HCT116 (cell line): ENCODE measurements around the gene ZNF471. TPM values are rescaled to one million over a fixed set of nuclear protein-coding genes. Genes with fewer than 3 reads are reported as not detected.

Experiments used
- ATAC-seq: fragments of 200-7000 bp; cut with Tn5 transposase; 2 replicates; pipeline ENCODE4 v1.9.1; 2020; ENCODE audit warnings: mild to moderate bottlenecking, moderate library complexity
- BruUV-seq: library from RNA; stranded (reverse); fragments of 400-500 nt; replicated peaks from 2 replicates; lab custom pipeline; 2021; lab: Mats Ljungman, UMichigan
- CTCF ChIA-PET: fragments of 300-600 bp; sonication (Branson Sonifier 250); formaldehyde crosslinking; loops from one replicate; lab custom pipeline; 2021; ENCODE audit warnings: antibody characterized with exemption; lab: Charles Lee
- POLR2A ChIA-PET: fragments of 300-600, 350-600 bp; sonication (Branson Sonifier 250); formaldehyde crosslinking; loops from one replicate; lab custom pipeline; 2021; ENCODE audit warnings: antibody characterized with exemption; lab: Charles Lee
- RAD21 ChIA-PET, 2 experiments: fragments of 300-600 bp; sonication (Branson Sonifier 250); formaldehyde crosslinking; loops; one replicate each; lab custom pipeline; 2023; ENCODE audit warnings: low total read pairs in 2 of 2; ENCODE audit not compliant: uncharacterized antibody in 2 of 2, unreplicated experiment in 2 of 2, low non-redundant PET in 1 of 2; lab: Charles Lee
- DNase-seq: peaks from one replicate; pipeline ENCODE4 v3.0.0-alpha.2; 2010; ENCODE audit warnings: low read depth, low spot score
- H2AFZ ChIP-seq: fragments of 200-600 bp; shearing (Covaris generic), sonication (generic); 2 replicates; pipeline ENCODE4 v1.6.1; 2017; ENCODE audit warnings: low read depth, mixed run types, mixed read lengths, antibody characterized with exemption, low read length; ENCODE audit not compliant: poor library complexity, severe bottlenecking
- H3K27ac ChIP-seq: 2 replicates; pipeline ENCODE4 v1.5.1; 2012; ENCODE audit warnings: low read depth, low read length
- H3K27me3 ChIP-seq: fragments of 200-600 bp; sonication (generic); 2 replicates; pipeline ENCODE4 v1.6.1; 2016; ENCODE audit warnings: mixed run types, low read length, mixed read lengths; ENCODE audit not compliant: insufficient read depth
- H3K36me3 ChIP-seq, 2 experiments: fragments of 200-500 bp in 1 of 2; fragments of 200-600 bp in 1 of 2; sonication (Bioruptor generic) in 1 of 2; sonication (generic) in 1 of 2; 2 replicates each; pipeline versions ENCODE4 v1.5.1 to v1.6.1; 2014 to 2016; ENCODE audit warnings: low read length in 2 of 2, inconsistent platforms in 1 of 2, mixed read lengths in 1 of 2, mixed run types in 1 of 2; ENCODE audit not compliant: insufficient read depth in 2 of 2, control insufficient read depth in 1 of 2
- H3K4me1 ChIP-seq, 2 experiments: fragments of 200-600 bp in 1 of 2; sonication (generic) in 1 of 2; 2 replicates each; pipeline versions ENCODE4 v1.5.1 to v1.6.1; 2012 to 2017; ENCODE audit warnings: low read length in 2 of 2, inconsistent platforms in 1 of 2, mild to moderate bottlenecking in 1 of 2, mixed read lengths in 1 of 2, mixed run types in 1 of 2, moderate library complexity in 1 of 2; ENCODE audit not compliant: insufficient read depth in 2 of 2, control insufficient read depth in 1 of 2
- H3K4me2 ChIP-seq: fragments of 200-600 bp; sonication (generic); 2 replicates; pipeline ENCODE4 v1.6.1; 2017; ENCODE audit warnings: mixed run types, low read length, mixed read lengths
- H3K4me3 ChIP-seq, 2 experiments: fragments of 200-600 bp in 1 of 2; sonication (generic) in 1 of 2; replicated peaks in 1 of 2; 2 replicates each; pipeline ENCODE4 v1.5.1; 2011 to 2016; ENCODE audit warnings: low read length in 2 of 2, control low read depth in 1 of 2, low read depth in 1 of 2, mild to moderate bottlenecking in 1 of 2, mixed read lengths in 1 of 2, mixed run types in 1 of 2
- H3K79me2 ChIP-seq: fragments of 200-600 bp; sonication (generic); 2 replicates; pipeline ENCODE4 v1.6.1; 2017; ENCODE audit warnings: mild to moderate bottlenecking, mixed run types, low read length, moderate library complexity, mixed read lengths; ENCODE audit not compliant: insufficient read depth
- H3K9ac ChIP-seq: fragments of 200-600 bp; sonication (generic); 2 replicates; pipeline ENCODE4 v1.6.1; 2016; ENCODE audit warnings: low read length, mixed read lengths
- H3K9me2 ChIP-seq: fragments of 200-600 bp; sonication (generic), shearing (Covaris generic); 2 replicates; pipeline ENCODE4 v1.6.1; 2017; ENCODE audit warnings: mixed run types, mild to moderate bottlenecking, moderate library complexity; ENCODE audit not compliant: insufficient read depth
- H3K9me3 ChIP-seq, 2 experiments: fragments of 200-500 bp in 1 of 2; fragments of 200-600 bp in 1 of 2; sonication (Bioruptor generic) in 1 of 2; sonication (generic) in 1 of 2; 2 replicates each; pipeline ENCODE4 v1.6.1; 2014 to 2017; ENCODE audit warnings: low read length in 2 of 2, mixed read lengths in 2 of 2, inconsistent platforms in 1 of 2, low read depth in 1 of 2, mild to moderate bottlenecking in 1 of 2, mixed run types in 1 of 2, moderate library complexity in 1 of 2; ENCODE audit not compliant: control insufficient read depth in 1 of 2, insufficient read depth in 1 of 2
- H4K20me1 ChIP-seq: fragments of 200-600 bp; sonication (generic), shearing (Covaris generic); 2 replicates; pipeline ENCODE4 v1.6.1; 2017; ENCODE audit warnings: mixed run types, mild to moderate bottlenecking, moderate library complexity; ENCODE audit not compliant: insufficient read depth
- ATF3 ChIP-seq: IDR thresholded peaks from 2 replicates; pipeline ENCODE4 v1.6.1; 2012
- CBX3 ChIP-seq: IDR thresholded peaks from 2 replicates; pipeline ENCODE4 v1.6.1; 2012; ENCODE audit warnings: low read depth
- EZH2 ChIP-seq: fragments of 200-600 bp; sonication (generic); IDR thresholded peaks from 2 replicates; pipeline ENCODE4 v1.6.1; 2017; ENCODE audit warnings: antibody characterized with exemption, mixed run types
- FOSL1 ChIP-seq: IDR thresholded peaks from 2 replicates; pipeline ENCODE4 v1.6.1; 2012; ENCODE audit warnings: low read depth
- POLR2A ChIP-seq: IDR thresholded peaks from 2 replicates; pipeline ENCODE4 v1.7.0; 2011; ENCODE audit warnings: borderline replicate concordance; ENCODE audit not compliant: insufficient read depth, insufficient read length; ENCODE audit errors: extremely low read depth
- REST ChIP-seq: IDR thresholded peaks from 2 replicates; pipeline ENCODE4 v1.6.1; 2012; ENCODE audit warnings: low read depth
- SP1 ChIP-seq: IDR thresholded peaks from 2 replicates; pipeline ENCODE4 v1.6.1; 2012; ENCODE audit warnings: low read depth
- SRF ChIP-seq: IDR thresholded peaks from 2 replicates; pipeline ENCODE4 v1.6.1; 2012; ENCODE audit warnings: low read depth
- TCF7L2 ChIP-seq: IDR thresholded peaks from 2 replicates; pipeline ENCODE4 v1.7.0; 2011; ENCODE audit warnings: borderline replicate concordance, inconsistent platforms; ENCODE audit not compliant: insufficient read depth, insufficient read length; ENCODE audit errors: extremely low read depth
- YY1 ChIP-seq: IDR thresholded peaks from 2 replicates; pipeline ENCODE4 v1.6.1; 2011; ENCODE audit warnings: low read length, low read depth, moderate library complexity, mild to moderate bottlenecking; ENCODE audit not compliant: insufficient replicate concordance; ENCODE audit errors: extremely low read depth
- ZFX ChIP-seq: fragments of 450-650 bp; IDR thresholded peaks from 2 replicates; pipeline ENCODE4 v1.6.1; 2017
- intact Hi-C: fragments of 100-400 bp; cut with micrococcal nuclease; formaldehyde crosslinking; loops from 2 replicates; pipeline ENCODE4 v1.10.0; 2022
- total RNA-seq: library from RNA; stranded (reverse); gene quantifications from one replicate; pipeline ENCODE4 v1.2.1, GENCODE V29; 2021; ENCODE audit not compliant: unreplicated experiment
- TF ChIP-seq, protein P1 (sequence below): IDR thresholded peaks from 2 replicates; pipeline ENCODE4 v1.6.1; 2012

ZNF471 gene
- total RNA-seq, 1 experiment from 2014 or later = not detected

- H3K79me2 ChIP-seq = no peaks in the 10 kb centered on the region
- H3K4me3 ChIP-seq = no peak overlapping the region
- no peaks in the 10 kb centered on the region for H3K27me3 ChIP-seq
- ChIA-PET RAD21 (no interaction called here), POLR2A (no interaction called here)
- H2AFZ ChIP-seq = no peak overlapping the region
- ATAC-seq = no peak
- no peaks in the 10 kb centered on the region for H3K4me1 ChIP-seq
- H3K36me3 ChIP-seq = no peaks in the 10 kb centered on the region
- H3K27ac ChIP-seq = no peak overlapping the region
- no peak overlapping the region for H3K4me2 ChIP-seq
- TF ChIP-seq ZFX = no peak
- TF ChIP-seq FOSL1 = no peak
- TF ChIP-seq YY1 = no peak
- TF ChIP-seq EZH2 = no peak
- TF ChIP-seq CBX3 = no peak
- TF ChIP-seq REST = no peak
- TF ChIP-seq, protein P1, sequence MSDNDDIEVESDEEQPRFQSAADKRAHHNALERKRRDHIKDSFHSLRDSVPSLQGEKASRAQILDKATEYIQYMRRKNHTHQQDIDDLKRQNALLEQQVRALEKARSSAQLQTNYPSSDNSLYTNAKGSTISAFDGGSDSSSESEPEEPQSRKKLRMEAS = no peak
- TF ChIP-seq POLR2A = no peak
- no peak for TF ChIP-seq SP1
- TF ChIP-seq ATF3 = no peak
- no peak for TF ChIP-seq TCF7L2
- TF ChIP-seq SRF = no peak
- TF ChIP-seq, all 23 proteins: peak for 0
- no peaks in the 10 kb centered on the region for H4K20me1 ChIP-seq
- CTCF ChIA-PET = no interaction called here
- BruUV-seq = no TSS peak
- H3K9ac ChIP-seq = no peak overlapping the region
- DNase-seq = no peak
- intact Hi-C loops = no loop called here
- H3K9me3 ChIP-seq = peaks cover 4 to 10% of the 10 kb centered on the region in 2 experiments; a peak in 2 of 4 replicates
- no peaks in the 10 kb centered on the region for H3K9me2 ChIP-seq
Measured at GRCh38 chr19:56537442-56537841, 29.8 kb downstream of the ZNF471 start.
